PC-9 (cell line): ENCODE data around the gene EFTUD2. TPM values are rescaled to one million over a fixed set of nuclear protein-coding genes. Genes with fewer than 3 reads are reported as not detected.

Experiments used
- BruUV-seq: library from RNA; stranded (reverse); fragments of 400-500 nt; replicated peaks from 2 replicates; lab custom pipeline; 2021; lab: Mats Ljungman, UMichigan
- CTCF ChIA-PET: fragments of 300-600 bp; sonication (Branson Sonifier 250); formaldehyde crosslinking; loops from one replicate; lab custom pipeline; 2022; ENCODE audit warnings: antibody characterized with exemption; lab: Charles Lee
- POLR2A ChIA-PET: fragments of 300-600 bp; sonication (Branson Sonifier 250); formaldehyde crosslinking; loops from one replicate; lab custom pipeline; 2022; ENCODE audit warnings: antibody characterized with exemption; ENCODE audit not compliant: unreplicated experiment; lab: Charles Lee
- DNase-seq, 2 experiments: peaks; one replicate each; pipeline versions ENCODE4 v3.0.0 to v3.0.0-alpha.2; 2015 to 2022; ENCODE audit warnings: mixed read lengths in 1 of 2
- H2AFZ ChIP-seq: fragments of 200-600 bp; sonication (generic); 2 replicates; pipeline ENCODE4 v1.8.1; 2017; ENCODE audit warnings: antibody characterized with exemption
- H3F3A ChIP-seq: fragments of 200-600 bp; sonication (generic); 2 replicates; pipeline ENCODE4 v1.8.1; 2017; ENCODE audit warnings: antibody characterized with exemption, mild to moderate bottlenecking, low read depth; ENCODE audit not compliant: insufficient read depth
- H3K27ac ChIP-seq: fragments of 200-600 bp; sonication (generic); 2 replicates; pipeline ENCODE4 v1.6.1; 2016; ENCODE audit warnings: mixed run types
- H3K27me3 ChIP-seq: fragments of 200-600 bp; sonication (generic); 2 replicates; pipeline ENCODE4 v1.6.1; 2016; ENCODE audit warnings: low read depth, mixed run types; ENCODE audit not compliant: insufficient read depth
- H3K36me3 ChIP-seq: fragments of 200-600 bp; sonication (generic); 2 replicates; pipeline ENCODE4 v1.6.1; 2016; ENCODE audit warnings: low read depth, mixed run types
- H3K4me1 ChIP-seq: fragments of 200-600 bp; sonication (generic); replicated peaks from 2 replicates; pipeline ENCODE4 v1.6.1; 2016; ENCODE audit warnings: mixed run types; ENCODE audit not compliant: insufficient read depth
- H3K4me2 ChIP-seq: fragments of 200-600 bp; sonication (generic); 2 replicates; pipeline ENCODE4 v1.6.1; 2017; ENCODE audit warnings: mixed run types
- H3K4me3 ChIP-seq: fragments of 200-600 bp; sonication (generic); 2 replicates; pipeline ENCODE4 v1.6.1; 2016; ENCODE audit warnings: mixed run types
- H3K79me2 ChIP-seq: fragments of 200-600 bp; sonication (generic); 2 replicates; pipeline ENCODE4 v1.6.1; 2017; ENCODE audit warnings: low read depth, mixed run types
- H3K9me2 ChIP-seq: fragments of 200-600 bp; sonication (generic); 2 replicates; pipeline ENCODE4 v1.8.1; 2017; ENCODE audit warnings: mild to moderate bottlenecking; ENCODE audit not compliant: insufficient read depth
- H3K9me3 ChIP-seq: fragments of 200-600 bp; sonication (generic); 2 replicates; pipeline ENCODE4 v1.8.1; 2016; ENCODE audit warnings: low read depth; ENCODE audit not compliant: insufficient read depth
- H4K20me1 ChIP-seq: fragments of 200-600 bp; sonication (generic); 2 replicates; pipeline ENCODE4 v1.8.1; 2017; ENCODE audit not compliant: insufficient read depth
- CTCF ChIP-seq: fragments of 200-600 bp; sonication (generic); conservative IDR thresholded peaks from 2 replicates; pipeline ENCODE4 v1.6.1; 2017; ENCODE audit warnings: mixed run types, antibody characterized with exemption, mild to moderate bottlenecking, moderate library complexity
- EZH2 ChIP-seq: fragments of 200-600 bp; sonication (generic); IDR thresholded peaks from 2 replicates; pipeline ENCODE4 v1.8.0; 2017; ENCODE audit warnings: antibody characterized with exemption, low read depth
- intact Hi-C: fragments of 100-400 bp; cut with micrococcal nuclease; formaldehyde crosslinking; loops from one replicate; pipeline ENCODE4 v1.10.0; 2022; ENCODE audit not compliant: unreplicated experiment
- total RNA-seq: library from RNA; stranded (reverse); gene quantifications from 2 replicates; pipeline ENCODE4 v1.2.3, GENCODE V29; 2021

The EFTUD2 gene
- total RNA-seq, 1 experiment from 2014 or later = 126 TPM

DNA sequence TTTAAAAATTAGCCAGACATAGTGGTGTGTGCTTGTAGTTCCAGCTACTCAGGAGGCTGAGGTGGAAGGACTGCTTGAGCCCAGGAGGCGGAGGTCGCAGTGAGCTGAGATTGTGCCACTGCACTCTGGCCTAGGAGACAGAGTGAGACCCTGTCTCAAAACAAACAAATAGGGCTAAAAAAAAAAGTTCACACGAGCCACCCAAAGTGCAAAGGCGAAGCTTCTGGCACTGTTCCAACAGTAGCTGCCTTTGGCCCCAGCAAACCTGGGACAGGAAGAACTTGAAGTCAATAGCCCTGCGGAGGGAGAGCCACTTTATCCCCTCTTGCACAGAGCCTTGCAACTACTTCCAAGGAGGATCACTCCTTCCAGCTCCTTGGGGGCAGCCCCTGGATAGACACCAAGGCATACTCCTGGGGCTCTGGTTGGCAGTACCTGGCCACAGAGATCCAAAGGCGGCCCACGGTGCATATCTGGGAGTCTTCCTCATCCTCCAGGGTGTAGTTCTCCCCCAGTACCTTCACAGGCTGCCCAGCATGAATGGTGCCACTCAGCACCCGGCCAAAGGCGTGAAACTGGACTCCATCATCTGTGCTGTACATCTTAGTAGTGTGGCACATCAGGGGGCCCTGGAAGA lies 36.8 kb downstream of the EFTUD2 start:
- no peaks in the 10 kb centered on the region for H3K79me2 ChIP-seq
- POLR2A ChIA-PET = no interaction called here
- no peaks in the 10 kb centered on the region for H3K27me3 ChIP-seq
- no peak overlapping the region for H3K4me3 ChIP-seq
- H3K36me3 ChIP-seq = peaks cover 28% of the 10 kb centered on the region
- H3K9me2 ChIP-seq = no peaks in the 10 kb centered on the region
- CTCF ChIA-PET = no interaction called here
- no peak overlapping the region for H2AFZ ChIP-seq
- no peak overlapping the region for H3K4me2 ChIP-seq
- no peak for DNase-seq
- H3K9me3 ChIP-seq = no peaks in the 10 kb centered on the region
- intact Hi-C loops = no loop called here
- H4K20me1 ChIP-seq = no peaks in the 10 kb centered on the region
- peaks cover 11% of the 10 kb centered on the region; the same call in 1 of the 2 replicates for H3F3A ChIP-seq
- TF ChIP-seq CTCF = no peak
- TF ChIP-seq EZH2 = no peak
- no peak overlapping the region for H3K27ac ChIP-seq
- BruUV-seq = no TSS peak
- H3K4me1 ChIP-seq = no peaks in the 10 kb centered on the region

GRCh38 chr17:44859701-44860100 lies 39.5 kb downstream of the EFTUD2 start:
- no peaks in the 10 kb centered on the region for H3K9me3 ChIP-seq
- no peak overlapping the region for H3K4me2 ChIP-seq
- H3K27me3 ChIP-seq = no peaks in the 10 kb centered on the region
- H3K79me2 ChIP-seq = no peaks in the 10 kb centered on the region
- H3K4me1 ChIP-seq = no peaks in the 10 kb centered on the region
- H3K36me3 ChIP-seq = peaks cover 33% of the 10 kb centered on the region
- no peaks in the 10 kb centered on the region for H3F3A ChIP-seq
- TF ChIP-seq CTCF (no peak), EZH2 (no peak)
- H3K4me3 ChIP-seq = no peak overlapping the region
- POLR2A ChIA-PET = interaction anchor here (0.5 kb wide), 1 partner anchor 1461 kb away, joined by 11 read pairs; the partner anchor contains the start of gene ARL4D
- no peaks in the 10 kb centered on the region for H4K20me1 ChIP-seq
- intact Hi-C loops = no loop called here
- no TSS peak for BruUV-seq
- no peak overlapping the region for H3K27ac ChIP-seq
- H2AFZ ChIP-seq = no peak overlapping the region
- no peak for DNase-seq
- CTCF ChIA-PET = no interaction called here
- no peaks in the 10 kb centered on the region for H3K9me2 ChIP-seq

DNA sequence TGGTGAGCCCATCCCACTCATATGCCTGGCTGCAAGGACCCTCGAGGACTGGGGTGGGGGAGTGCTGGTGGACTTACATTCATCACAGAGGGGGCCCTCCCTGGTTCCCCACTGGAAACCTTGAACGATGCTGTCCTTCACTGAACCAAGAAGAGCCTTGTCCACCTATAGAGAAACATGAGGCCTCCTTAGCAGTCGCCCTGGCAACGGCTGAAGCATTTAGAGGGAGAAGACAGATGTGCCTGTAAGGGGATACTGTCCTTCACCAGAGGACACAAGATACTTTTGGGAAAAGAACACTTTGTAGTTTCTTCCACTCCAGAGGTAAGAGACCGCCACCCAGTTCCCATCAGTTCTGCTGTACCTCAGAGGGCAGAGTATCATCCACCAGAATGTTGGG lies 45.1 kb downstream of the EFTUD2 start:
- BruUV-seq = no TSS peak
- H3K79me2 ChIP-seq = no peaks in the 10 kb centered on the region
- H3K9me3 ChIP-seq = no peaks in the 10 kb centered on the region
- H3K27me3 ChIP-seq = no peaks in the 10 kb centered on the region
- H3K36me3 ChIP-seq = peaks cover 23% of the 10 kb centered on the region
- no peaks in the 10 kb centered on the region for H3K9me2 ChIP-seq
- ChIA-PET CTCF (no interaction called here), POLR2A (no interaction called here)
- no peak overlapping the region for H3K4me2 ChIP-seq
- no peak overlapping the region for H3K4me3 ChIP-seq
- no peak overlapping the region for H2AFZ ChIP-seq
- TF ChIP-seq CTCF (no peak), EZH2 (no peak)
- H3K27ac ChIP-seq = no peak overlapping the region
- H3F3A ChIP-seq = peaks cover 10% of the 10 kb centered on the region; the same call in 1 of the 2 replicates
- H4K20me1 ChIP-seq = no peaks in the 10 kb centered on the region
- DNase-seq = no peak
- no peaks in the 10 kb centered on the region for H3K4me1 ChIP-seq
- intact Hi-C loops = no loop called here
